T-helper 22 cell (primary cell): ENCODE data around the gene EID3.

Experiments used
- DNase-seq: peaks from one replicate; pipeline ENCODE4 v3.0.0-alpha.2; 2020; ENCODE audit warnings: low read depth

EID3 gene

GRCh38 chr12:104340177-104340576 is 36.6 kb downstream of the EID3 start:
- DNase-seq = no peak

GRCh38 chr12:104340925-104341611 is 37.5 kb downstream of the EID3 start:
- DNase-seq = no peak

- DNase-seq = no peak
Observed at GRCh38 chr12:104342147-104342546, 38.6 kb downstream of the EID3 start.

- no peak for DNase-seq
Observed at GRCh38 chr12:104342635-104343249, 39.2 kb downstream of the EID3 start.

- DNase-seq = no peak
Observed at GRCh38 chr12:104344682-104345081, 41.1 kb downstream of the EID3 start.

GRCh38 chr12:104345234-104346066 is 41.9 kb downstream of the EID3 start:
- no peak for DNase-seq

- DNase-seq = no peak
Observed at GRCh38 chr12:104347374-104348075, 44.0 kb downstream of the EID3 start.

- DNase-seq = no peak
Observed at GRCh38 chr12:104348283-104348993, 44.9 kb downstream of the EID3 start.

GRCh38 chr12:104348994-104349494 is 45.5 kb downstream of the EID3 start:
- no peak for DNase-seq

- DNase-seq = no peak
Observed at GRCh38 chr12:104350211-104351056, 46.9 kb downstream of the EID3 start.

GRCh38 chr12:104351057-104351983 is 47.8 kb downstream of the EID3 start:
- DNase-seq = no peak

GRCh38 chr12:104352106-104352713 is 48.7 kb downstream of the EID3 start:
- DNase-seq = no peak

- no peak for DNase-seq
Observed at GRCh38 chr12:104353012-104353981, 49.8 kb downstream of the EID3 start.

- no peak for DNase-seq
Observed at GRCh38 chr12:104354167-104354867, 50.8 kb downstream of the EID3 start.
